HepG2 (cell line): ENCODE measurements around the gene PARVB. TPM values are rescaled to one million over a fixed set of nuclear protein-coding genes. Genes with fewer than 3 reads are reported as not detected.

Experiments
- ATAC-seq: fragments of 200-7000 bp; cut with Tn5 transposase; 3 replicates; pipeline ENCODE4 v1.9.1; 2020; ENCODE audit warnings: mild to moderate bottlenecking, moderate library complexity
- BruUV-seq: library from RNA; stranded (reverse); fragments of 400-500 nt; replicated peaks from 2 replicates; lab custom pipeline; 2021; lab: Mats Ljungman, UMichigan
- CTCF ChIA-PET: fragments of 300-600 bp; formaldehyde crosslinking; extraction: SDS; loops from one replicate; lab custom pipeline; 2021; ENCODE audit warnings: low total read pairs, inconsistent platforms, low intra/inter-chr PET ratio; lab: Yijun Ruan, JAX
- POLR2A ChIA-PET: fragments of 350-600 bp; sonication (Branson Sonifier 250); formaldehyde crosslinking; loops from one replicate; lab custom pipeline; 2020; ENCODE audit warnings: antibody characterized with exemption, inconsistent platforms; lab: Yijun Ruan, JAX
- DNase-seq: peaks from one replicate; pipeline ENCODE4 v3.0.0-alpha.2; 2015; ENCODE audit warnings: low spot score
- FAIRE-seq: peaks from 3 replicates; lab custom pipeline; 2011; peaks lifted over from hg19 to GRCh38; lab: Jason Lieb, UNC
- H2AFZ ChIP-seq: one replicate; pipeline ENCODE4 v1.6.1; 2011; ENCODE audit warnings: low read length, inconsistent platforms
- H3K27ac ChIP-seq: fragments of 300-600 bp; 3 replicates; pipeline ENCODE4 v1.8.0; 2011; ENCODE audit warnings: mixed run types, mild to moderate bottlenecking, mixed read lengths, low read length, inconsistent platforms; ENCODE audit not compliant: insufficient read depth; ENCODE audit errors: extremely low read length
- H3K27me3 ChIP-seq, 2 experiments: fragments of 200-600 bp in 1 of 2; 2 replicates in 1 of 2; 3 replicates in 1 of 2; pipeline versions ENCODE4 v1.6.0 to v1.8.0; 2011; ENCODE audit warnings: low read length in 2 of 2, mild to moderate bottlenecking in 2 of 2, moderate library complexity in 2 of 2, inconsistent platforms in 1 of 2; ENCODE audit not compliant: insufficient read depth in 2 of 2, control insufficient read depth in 1 of 2
- H3K36me3 ChIP-seq, 2 experiments: fragments of 200-600 bp in 1 of 2; replicated peaks in 1 of 2; 2 replicates in 1 of 2; 3 replicates in 1 of 2; pipeline versions ENCODE4 v1.5.1 to v1.8.0; 2011; ENCODE audit warnings: low read length in 2 of 2, inconsistent platforms in 1 of 2; ENCODE audit not compliant: insufficient read depth in 2 of 2, control insufficient read depth in 1 of 2
- H3K4me1 ChIP-seq: 2 replicates; pipeline ENCODE4 v1.5.1; 2012; ENCODE audit warnings: low read length, inconsistent platforms; ENCODE audit not compliant: insufficient read depth
- H3K4me2 ChIP-seq: 2 replicates; pipeline ENCODE4 v1.6.0; 2011; ENCODE audit warnings: low read depth, low read length, inconsistent platforms
- H3K4me3 ChIP-seq, 3 experiments: fragments of 200-600 bp in 1 of 3; sonication (generic), shearing (Covaris generic) in 1 of 3; replicated peaks in 1 of 3; 2 replicates each; pipeline ENCODE4 v1.5.1; 2011 to 2016; ENCODE audit warnings: low read length in 3 of 3, inconsistent platforms in 2 of 3, low read depth in 2 of 3, mild to moderate bottlenecking in 2 of 3, control low read depth in 1 of 3, mixed read lengths in 1 of 3; ENCODE audit not compliant: insufficient read depth in 1 of 3
- H3K79me2 ChIP-seq: one replicate; pipeline ENCODE4 v1.6.1; 2011; ENCODE audit warnings: low read length, inconsistent platforms; ENCODE audit not compliant: insufficient read depth
- H3K9ac ChIP-seq: 2 replicates; pipeline ENCODE4 v1.6.0; 2011; ENCODE audit warnings: mild to moderate bottlenecking, low read depth, low read length, inconsistent platforms; ENCODE audit not compliant: insufficient read depth
- H3K9me3 ChIP-seq: 2 replicates; pipeline ENCODE4 v1.5.1; 2012; ENCODE audit warnings: mild to moderate bottlenecking, low read length
- H4K20me1 ChIP-seq: 2 replicates; pipeline ENCODE4 v1.6.0; 2011; ENCODE audit warnings: inconsistent platforms, mild to moderate bottlenecking, low read length, moderate library complexity; ENCODE audit not compliant: insufficient read depth
- BRF2 ChIP-seq: sonication (generic); formaldehyde crosslinking; IDR thresholded peaks from 2 replicates; pipeline ENCODE4 v1.8.1; 2022; ENCODE audit warnings: mild to moderate bottlenecking, missing genetic modification reagents
- SMAD9 ChIP-seq: sonication (generic); formaldehyde crosslinking; IDR thresholded peaks from 2 replicates; pipeline ENCODE4 v1.5.1; 2020; ENCODE audit warnings: mild to moderate bottlenecking, missing genetic modification reagents
- THRA ChIP-seq: sonication (generic); formaldehyde crosslinking; IDR thresholded peaks from 2 replicates; pipeline ENCODE4 v1.4.0; 2020; ENCODE audit warnings: missing genetic modification reagents, borderline replicate concordance
- ZNF121 ChIP-seq: sonication (generic); formaldehyde crosslinking; IDR thresholded peaks from 2 replicates; pipeline ENCODE4 v1.5.0; 2020; ENCODE audit warnings: mild to moderate bottlenecking, missing genetic modification reagents
- ZNF282 ChIP-seq: fragments of 450-650 bp; IDR thresholded peaks from 2 replicates; pipeline ENCODE4 v1.6.1; 2018; ENCODE audit not compliant: partially characterized antibody
- ZNF501 ChIP-seq: sonication (generic); formaldehyde crosslinking; IDR thresholded peaks from 2 replicates; pipeline ENCODE4 v1.5.1; 2020; ENCODE audit warnings: mild to moderate bottlenecking, moderate library complexity, missing genetic modification reagents
- ZNF672 ChIP-seq: sonication (generic); formaldehyde crosslinking; IDR thresholded peaks from 2 replicates; pipeline ENCODE4 v1.8.1; 2022; ENCODE audit warnings: missing genetic modification reagents
- ZNF75D ChIP-seq: sonication (generic); formaldehyde crosslinking; IDR thresholded peaks from 2 replicates; pipeline ENCODE4 v1.8.1; 2023; ENCODE audit warnings: missing genetic modification reagents, mild to moderate bottlenecking, borderline replicate concordance
- WGBS: methylation state at CpG from one replicate; pipeline ENCODE4 v1.1.6; 2017; ENCODE audit warnings: low lambda C conversion rate; 5-methylcytosine and 5-hydroxymethylcytosine counted together
- in situ Hi-C: cut with HindIII; loops from 2 replicates; pipeline ENCODE4 v1.10.0; 2017; ENCODE audit warnings: low pct_unique_long_range_greater_than_20kb; ENCODE audit not compliant: extremely low pct_ligation_motif_present
- intact Hi-C: fragments of 100-400 bp; cut with micrococcal nuclease; formaldehyde crosslinking; loops from one replicate; pipeline ENCODE4 v1.10.0; 2022; ENCODE audit not compliant: unreplicated experiment
- polyA plus RNA-seq, 8 experiments: library from polyadenylated mRNA; depleted of rRNA in 3 of 8; stranded (reverse) in 7 of 8; unstranded in 1 of 8; fragments of >200 nt; fragmentation: Illumina TruSeq in 4 of 8; extraction: Trizol in 4 of 8; gene quantifications; 2 replicates each; pipeline versions ENCODE4 v1.2.1 to v1.2.3, GENCODE V29; 2011 to 2016; ENCODE audit warnings: low read depth in 4 of 8, missing spikeins in 1 of 8, mixed read lengths in 1 of 8; ENCODE audit not compliant: insufficient read depth in 1 of 8
- total RNA-seq, 5 experiments: library from RNA; depleted of rRNA; stranded (reverse); fragments of >200 nt; fragmentation: Illumina TruSeq; extraction: Trizol; gene quantifications; 2 replicates each; pipeline ENCODE4 v1.2.3, GENCODE V29; 2016; ENCODE audit warnings: low read depth in 1 of 5
- TF ChIP-seq, protein P1 (sequence below): sonication (generic); formaldehyde crosslinking; IDR thresholded peaks from 2 replicates; pipeline ENCODE4 v1.5.1; 2020; ENCODE audit warnings: missing genetic modification reagents, mild to moderate bottlenecking, borderline replicate concordance

The PARVB gene
- total and polyA plus RNA-seq, 2 of the 13 experiments (the other 11 are each of a cell fraction or from before 2014, with no cell fraction given): 0.11 to 0.15 TPM

- Histone ChIP-seq H3K27ac (no peak overlapping the region), H3K4me3 (no peak overlapping the region), H4K20me1 (peaks cover 4% of the 10 kb centered on the region; the same call in 1 of the 2 replicates), H3K27me3 (no peaks in the 10 kb centered on the region), H2AFZ (no peak overlapping the region), H3K9ac (no peak overlapping the region), H3K4me2 (no peak overlapping the region), H3K4me1 (peaks cover 10% of the 10 kb centered on the region), H3K79me2 (no peaks in the 10 kb centered on the region), H3K36me3 (peaks cover 33 to 89% of the 10 kb centered on the region in 2 experiments), H3K9me3 (no peaks in the 10 kb centered on the region)
- TF ChIP-seq BRF2 (CRISPR knock-in tag) (no peak), ZNF672 (no peak), THRA (CRISPR knock-in tag) (no peak), ZNF121 (no peak), SMAD9 (CRISPR knock-in tag) (no peak), ZNF282 (no peak), ZNF501 (no peak), ZNF75D (CRISPR knock-in tag) (no peak)
- TF ChIP-seq, protein P1, sequence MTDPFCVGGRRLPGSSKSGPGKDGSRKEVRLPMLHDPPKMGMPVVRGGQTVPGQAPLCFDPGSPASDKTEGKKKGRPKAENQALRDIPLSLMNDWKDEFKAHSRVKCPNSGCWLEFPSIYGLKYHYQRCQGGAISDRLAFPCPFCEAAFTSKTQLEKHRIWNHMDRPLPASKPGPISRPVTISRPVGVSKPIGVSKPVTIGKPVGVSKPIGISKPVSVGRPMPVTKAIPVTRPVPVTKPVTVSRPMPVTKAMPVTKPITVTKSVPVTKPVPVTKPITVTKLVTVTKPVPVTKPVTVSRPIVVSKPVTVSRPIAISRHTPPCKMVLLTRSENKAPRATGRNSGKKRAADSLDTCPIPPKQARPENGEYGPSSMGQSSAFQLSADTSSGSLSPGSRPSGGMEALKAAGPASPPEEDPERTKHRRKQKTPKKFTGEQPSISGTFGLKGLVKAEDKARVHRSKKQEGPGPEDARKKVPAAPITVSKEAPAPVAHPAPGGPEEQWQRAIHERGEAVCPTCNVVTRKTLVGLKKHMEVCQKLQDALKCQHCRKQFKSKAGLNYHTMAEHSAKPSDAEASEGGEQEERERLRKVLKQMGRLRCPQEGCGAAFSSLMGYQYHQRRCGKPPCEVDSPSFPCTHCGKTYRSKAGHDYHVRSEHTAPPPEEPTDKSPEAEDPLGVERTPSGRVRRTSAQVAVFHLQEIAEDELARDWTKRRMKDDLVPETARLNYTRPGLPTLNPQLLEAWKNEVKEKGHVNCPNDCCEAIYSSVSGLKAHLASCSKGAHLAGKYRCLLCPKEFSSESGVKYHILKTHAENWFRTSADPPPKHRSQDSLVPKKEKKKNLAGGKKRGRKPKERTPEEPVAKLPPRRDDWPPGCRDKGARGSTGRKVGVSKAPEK: no peak
- CTCF ChIA-PET: interaction anchor here (1.7 to 2.2 kb wide), 3 partner anchors 87 to 632 kb away, joined by 8 to 27 read pairs (median 17); no protein-coding TSS in a partner anchor
- in situ Hi-C loops (loop anchor here (5.0 kb wide), 1 partner anchor 633 kb away; no protein-coding TSS in a partner anchor), intact Hi-C loops (no loop called here)
- no peak for DNase-seq
- FAIRE-seq: no peak
- no TSS peak for BruUV-seq
- no peak for ATAC-seq
- 98% methylated on average over 5 of the region's 9 CpGs for WGBS
- POLR2A ChIA-PET: no interaction called here
These were observed 29.7 kb upstream of the PARVB start for GRCh38 chr22:43994416-43994815.
